Colonic mucosa (tissue), 4 donors: ENCODE results near the gene HAAO. TPM values are rescaled to one million over a fixed set of nuclear protein-coding genes. Genes with fewer than 3 reads are reported as not detected.

Experiments used
- DNase-seq: peaks from one replicate; pipeline ENCODE4 v3.0.0-alpha.2; 2020
- H3K27ac ChIP-seq: fragments of 200-600 bp; one replicate; pipeline ENCODE4 v1.8.0; 2021
- H3K27me3 ChIP-seq: fragments of 200-600 bp; one replicate; pipeline ENCODE4 v1.8.0; 2021
- H3K36me3 ChIP-seq: fragments of 200-600 bp; one replicate; pipeline ENCODE4 v1.8.0; 2021
- H3K4me1 ChIP-seq: fragments of 200-600 bp; one replicate; pipeline ENCODE4 v1.8.0; 2021; ENCODE audit warnings: mild to moderate bottlenecking
- H3K4me3 ChIP-seq: fragments of 200-600 bp; one replicate; pipeline ENCODE4 v1.8.0; 2021
- H3K9ac ChIP-seq, 2 donors: one replicate each; pipeline ENCODE4 v1.7.0; 2013; ENCODE audit warnings: control low read depth in 2 of 2, low read depth in 2 of 2, low read length in 2 of 2
- H3K9me3 ChIP-seq: fragments of 200-600 bp; one replicate; pipeline ENCODE4 v1.8.0; 2021
- intact Hi-C: fragments of 100-400 bp; cut with DNase I; formaldehyde crosslinking; loops from one replicate; pipeline ENCODE4 v1.14.1; 2022
- total RNA-seq, 2 donors: library from RNA; stranded (reverse); fragmentation: NEBNext Ultra II Directional in 1 of 2; extraction: Animal tissue kit (Norgen Biotek cat#: 25700) in 1 of 2; gene quantifications; one replicate each; pipeline ENCODE4 v1.2.1, GENCODE V29; 2021
- TF ChIP-seq, protein P1 (sequence below): fragments of 200-600 bp; IDR thresholded peaks from one replicate; pipeline ENCODE4 v1.8.0; 2022; ENCODE audit warnings: antibody characterized with exemption, mild to moderate bottlenecking
- donor health status: healthy.
- donor health status: DM: no; HTN: no; CAD: no.
- donor health status: DM: no; HTN: no; CAD: no.

Gene HAAO
- total RNA-seq, 2 donors from 2014 or later: 8.2 to 17.8 TPM

DNA sequence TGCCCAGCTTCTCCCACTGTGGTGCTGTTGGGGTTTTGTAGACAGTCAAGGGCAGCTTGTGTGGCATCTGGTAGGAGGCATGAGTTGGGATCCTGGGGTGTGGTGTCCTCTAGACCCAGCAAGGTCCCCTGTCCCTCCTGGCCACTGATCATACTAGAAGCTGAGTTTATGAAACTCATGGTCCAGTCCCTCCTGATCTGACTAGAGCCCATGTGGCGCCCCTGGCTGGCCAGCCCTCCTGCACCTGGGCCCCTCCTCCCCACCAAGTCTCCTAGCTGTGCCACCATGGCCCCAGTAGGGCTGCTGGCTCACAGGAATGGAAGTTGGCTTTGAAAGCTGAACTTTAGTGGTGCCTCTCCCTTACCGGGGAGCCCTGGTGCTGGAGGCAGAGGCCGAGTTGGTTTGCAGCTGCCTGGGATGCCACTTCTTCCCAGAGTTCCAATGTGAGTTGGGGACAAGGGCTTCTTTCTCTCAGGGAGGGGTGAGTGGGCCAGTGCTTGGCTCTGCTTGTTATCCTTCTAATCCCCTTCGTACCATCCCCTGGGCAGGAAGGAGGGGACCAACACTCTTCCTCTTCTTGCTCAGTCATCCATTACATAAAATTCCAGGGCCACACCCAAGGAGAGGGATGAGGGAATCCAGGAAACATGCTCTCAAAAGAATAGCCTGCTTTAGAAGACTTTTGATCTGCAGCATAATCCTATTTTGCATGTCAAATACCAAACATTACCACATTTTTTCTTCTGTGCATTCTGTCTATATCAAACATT is 37.5 kb upstream of the HAAO start:
- no peaks in the 10 kb centered on the region for H3K36me3 ChIP-seq
- H3K27ac ChIP-seq: no peak overlapping the region
- peaks cover 7% of the 10 kb centered on the region for H3K4me1 ChIP-seq
- TF ChIP-seq, protein P1, sequence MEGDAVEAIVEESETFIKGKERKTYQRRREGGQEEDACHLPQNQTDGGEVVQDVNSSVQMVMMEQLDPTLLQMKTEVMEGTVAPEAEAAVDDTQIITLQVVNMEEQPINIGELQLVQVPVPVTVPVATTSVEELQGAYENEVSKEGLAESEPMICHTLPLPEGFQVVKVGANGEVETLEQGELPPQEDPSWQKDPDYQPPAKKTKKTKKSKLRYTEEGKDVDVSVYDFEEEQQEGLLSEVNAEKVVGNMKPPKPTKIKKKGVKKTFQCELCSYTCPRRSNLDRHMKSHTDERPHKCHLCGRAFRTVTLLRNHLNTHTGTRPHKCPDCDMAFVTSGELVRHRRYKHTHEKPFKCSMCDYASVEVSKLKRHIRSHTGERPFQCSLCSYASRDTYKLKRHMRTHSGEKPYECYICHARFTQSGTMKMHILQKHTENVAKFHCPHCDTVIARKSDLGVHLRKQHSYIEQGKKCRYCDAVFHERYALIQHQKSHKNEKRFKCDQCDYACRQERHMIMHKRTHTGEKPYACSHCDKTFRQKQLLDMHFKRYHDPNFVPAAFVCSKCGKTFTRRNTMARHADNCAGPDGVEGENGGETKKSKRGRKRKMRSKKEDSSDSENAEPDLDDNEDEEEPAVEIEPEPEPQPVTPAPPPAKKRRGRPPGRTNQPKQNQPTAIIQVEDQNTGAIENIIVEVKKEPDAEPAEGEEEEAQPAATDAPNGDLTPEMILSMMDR: no peak
- no peak overlapping the region for H3K4me3 ChIP-seq
- intact Hi-C loops: loop anchor here (5.0 to 10.0 kb wide), 2 partner anchors 652 to 745 kb away; no protein-coding TSS in a partner anchor
- no peak for DNase-seq
- H3K27me3 ChIP-seq: no peaks in the 10 kb centered on the region
- no peak overlapping the region for H3K9ac ChIP-seq
- H3K9me3 ChIP-seq: no peaks in the 10 kb centered on the region

DNA sequence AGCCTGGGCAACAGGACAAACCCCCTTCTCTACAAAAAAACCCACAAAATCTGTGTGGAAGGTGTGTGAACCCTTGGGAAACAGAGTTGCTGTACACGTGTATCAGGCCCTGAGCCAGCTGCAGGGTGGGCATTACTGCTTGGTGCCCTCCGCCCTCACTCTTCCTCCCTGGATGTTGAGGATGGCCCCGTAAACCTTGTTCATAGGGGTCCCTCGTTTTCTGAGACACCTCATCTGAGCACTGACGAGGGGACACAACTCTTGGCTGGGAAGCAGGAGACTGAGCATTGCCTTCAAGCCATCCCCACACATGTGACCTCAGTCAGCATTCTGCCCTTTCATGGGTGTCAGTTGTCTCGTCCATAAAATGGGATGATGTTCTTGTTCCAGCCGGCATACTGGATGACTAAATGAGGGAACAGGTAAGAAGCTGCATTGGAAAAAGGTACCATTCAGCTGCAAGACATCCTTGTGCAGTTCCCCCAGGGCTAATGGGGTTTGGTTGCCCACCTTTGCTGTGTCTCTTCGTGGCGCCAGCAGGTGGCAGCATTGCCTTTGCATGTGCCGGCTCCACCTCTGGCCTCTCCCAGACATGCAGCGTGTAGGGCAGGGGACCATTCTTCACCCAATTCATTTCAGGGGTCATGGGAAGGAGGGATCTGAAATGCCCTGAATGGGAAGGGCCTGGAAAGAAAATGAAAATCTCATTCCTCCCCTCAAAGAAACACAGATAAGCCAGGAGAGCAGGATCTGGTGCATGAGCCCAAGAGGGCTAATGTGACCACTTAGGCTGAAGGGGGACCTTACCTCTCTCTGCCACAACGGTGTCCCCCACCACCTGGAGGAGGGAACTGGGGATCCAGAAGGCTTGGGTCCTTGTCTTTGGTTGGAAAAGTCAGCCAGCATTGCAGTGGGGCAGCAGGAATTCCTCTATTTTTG is 36.4 kb upstream of the HAAO start:
- H3K4me3 ChIP-seq: no peak overlapping the region
- peak; percentile 75 for DNase-seq
- no peaks in the 10 kb centered on the region for H3K36me3 ChIP-seq
- H3K9me3 ChIP-seq: no peaks in the 10 kb centered on the region
- intact Hi-C loops: loop anchor here (5.0 to 10.0 kb wide), 2 partner anchors 654 to 746 kb away; no protein-coding TSS in a partner anchor
- H3K27ac ChIP-seq: no peak overlapping the region
- no peaks in the 10 kb centered on the region for H3K27me3 ChIP-seq
- TF ChIP-seq, protein P1: peak; percentile 90
- peaks cover 7% of the 10 kb centered on the region for H3K4me1 ChIP-seq
- H3K9ac ChIP-seq: peak overlapping the region in 1 of 2 donors; percentile 46

DNA sequence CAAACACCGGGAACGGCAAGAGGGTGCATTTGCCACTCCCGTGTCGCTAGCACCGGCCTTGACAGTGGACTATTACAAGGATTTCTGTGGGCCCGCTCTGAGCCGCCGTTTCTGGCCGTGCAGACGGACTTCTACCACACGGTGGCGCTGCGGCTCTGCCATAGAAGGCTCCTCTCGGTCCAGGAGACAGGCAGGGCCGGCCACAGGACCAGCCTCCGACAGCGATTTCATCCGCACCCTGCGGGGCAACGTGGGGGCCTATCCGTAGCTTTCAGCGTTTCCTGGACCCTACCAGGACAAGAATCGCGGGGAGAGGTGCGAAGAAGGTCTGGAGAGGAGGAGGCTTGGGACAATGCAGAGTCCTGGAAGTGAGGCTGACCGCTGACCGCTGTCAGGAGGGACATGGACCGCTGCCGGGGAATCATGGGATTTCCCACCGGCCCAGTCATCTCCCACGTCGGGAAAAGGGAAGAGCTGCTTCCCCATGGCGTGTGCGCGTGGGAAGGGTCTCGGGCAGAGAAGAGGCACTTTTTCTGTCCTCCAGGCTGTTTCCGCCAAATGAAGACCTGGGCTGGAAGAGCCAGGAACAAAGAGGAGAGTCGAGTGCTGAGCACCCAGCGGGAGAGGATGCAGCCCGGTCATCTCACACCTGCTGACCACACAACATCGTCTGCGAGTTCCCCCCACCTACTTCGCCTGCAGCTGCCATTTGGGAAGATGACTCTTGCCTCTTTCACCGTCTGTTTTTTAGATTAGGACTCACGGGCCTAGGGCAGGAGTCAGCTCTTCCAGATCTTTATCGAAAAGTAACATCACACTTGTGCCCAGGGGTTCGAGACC is 35.5 kb upstream of the HAAO start:
- H3K27ac ChIP-seq: no peak overlapping the region
- DNase-seq: peak; percentile 91
- TF ChIP-seq, protein P1: peak; percentile 92
- H3K9me3 ChIP-seq: no peaks in the 10 kb centered on the region
- no peaks in the 10 kb centered on the region for H3K27me3 ChIP-seq
- H3K36me3 ChIP-seq: no peaks in the 10 kb centered on the region
- H3K9ac ChIP-seq: peak overlapping the region; percentile 46 to 62
- peak overlapping the region; percentile 13 for H3K4me3 ChIP-seq
- intact Hi-C loops: loop anchor here (5.0 to 10.0 kb wide), 2 partner anchors 654 to 747 kb away; no protein-coding TSS in a partner anchor
- H3K4me1 ChIP-seq: peaks cover 7% of the 10 kb centered on the region

DNA sequence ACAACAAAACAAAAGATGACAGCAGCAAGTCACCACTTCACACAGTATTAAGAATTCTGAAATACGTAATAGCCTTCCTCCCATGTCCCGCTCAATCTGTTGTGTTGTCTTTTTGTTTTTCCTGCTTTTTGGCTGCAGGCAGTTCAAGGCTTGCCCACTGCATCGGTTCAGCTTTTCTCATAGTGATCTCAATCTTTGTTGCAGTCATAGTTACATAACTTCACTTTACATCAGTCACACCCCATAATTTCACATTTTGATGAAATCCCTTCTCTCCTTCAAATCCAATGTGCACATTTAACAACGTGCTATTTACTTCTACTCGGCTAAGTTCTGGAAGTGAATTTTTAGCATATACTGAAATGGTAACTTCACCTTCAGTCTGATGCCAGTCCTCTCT is 33.8 kb upstream of the HAAO start:
- no peaks in the 10 kb centered on the region for H3K27me3 ChIP-seq
- no peak overlapping the region for H3K27ac ChIP-seq
- intact Hi-C loops: loop anchor here (5.0 to 10.0 kb wide), 2 partner anchors 656 to 749 kb away; no protein-coding TSS in a partner anchor
- no peak overlapping the region for H3K4me3 ChIP-seq
- no peak overlapping the region for H3K9ac ChIP-seq
- no peaks in the 10 kb centered on the region for H3K9me3 ChIP-seq
- TF ChIP-seq, protein P1: no peak
- H3K36me3 ChIP-seq: no peaks in the 10 kb centered on the region
- no peak for DNase-seq
- H3K4me1 ChIP-seq: peaks cover 7% of the 10 kb centered on the region
